Left ventricle myocardium inferior (tissue), 1 donor: ENCODE measurements around the gene C10orf143. TPM values are rescaled to one million over a fixed set of nuclear protein-coding genes. Genes with fewer than 3 reads are reported as not detected.
A peak's percentile ranks its signal among the peaks of the same experiment; 100 is the strongest.
"Not testable (repeated sequence)": the region's sequence is repeated elsewhere in the genome, so short reads cannot be mapped to it uniquely, and the experiment has no call there.

Experiments
- DNase-seq: peaks from one replicate; pipeline ENCODE4 v3.0.0-alpha.2; 2020
- H3K27ac ChIP-seq: fragments of 200-600 bp; replicated peaks from 2 replicates; pipeline ENCODE4 v1.8.0; 2021
- H3K27me3 ChIP-seq: fragments of 200-600 bp; 2 replicates; pipeline ENCODE4 v1.8.0; 2021; ENCODE audit warnings: low read depth
- H3K36me3 ChIP-seq: fragments of 200-600 bp; 2 replicates; pipeline ENCODE4 v1.8.0; 2021
- H3K4me1 ChIP-seq: fragments of 200-600 bp; 2 replicates; pipeline ENCODE4 v1.8.0; 2021
- H3K4me3 ChIP-seq: fragments of 200-600 bp; 2 replicates; pipeline ENCODE4 v1.8.0; 2021; ENCODE audit warnings: mild to moderate bottlenecking, moderate library complexity
- H3K9me3 ChIP-seq: fragments of 200-600 bp; replicated peaks from 2 replicates; pipeline ENCODE4 v1.8.0; 2021
- intact Hi-C: fragments of 100-400 bp; cut with micrococcal nuclease; formaldehyde crosslinking; loops from one replicate; pipeline ENCODE4 v1.11.0; 2022
- total RNA-seq: library from RNA; stranded (reverse); fragmentation: NEBNext Ultra II Directional; extraction: Animal tissue kit (Norgen Biotek cat#: 25700); gene quantifications from one replicate; pipeline ENCODE4 v1.2.1, GENCODE V29; 2021
- TF ChIP-seq, protein P1 (sequence below): fragments of 200-600 bp; IDR thresholded peaks from 2 replicates; pipeline ENCODE4 v1.8.0; 2021; ENCODE audit warnings: antibody characterized with exemption, mild to moderate bottlenecking, borderline replicate concordance
- donor health status: DM: no; HTN: yes; CAD: no; lungs with severe emphysema.

C10orf143 gene
- total RNA-seq, 1 donor from 2014 or later = 1.7 TPM

DNA sequence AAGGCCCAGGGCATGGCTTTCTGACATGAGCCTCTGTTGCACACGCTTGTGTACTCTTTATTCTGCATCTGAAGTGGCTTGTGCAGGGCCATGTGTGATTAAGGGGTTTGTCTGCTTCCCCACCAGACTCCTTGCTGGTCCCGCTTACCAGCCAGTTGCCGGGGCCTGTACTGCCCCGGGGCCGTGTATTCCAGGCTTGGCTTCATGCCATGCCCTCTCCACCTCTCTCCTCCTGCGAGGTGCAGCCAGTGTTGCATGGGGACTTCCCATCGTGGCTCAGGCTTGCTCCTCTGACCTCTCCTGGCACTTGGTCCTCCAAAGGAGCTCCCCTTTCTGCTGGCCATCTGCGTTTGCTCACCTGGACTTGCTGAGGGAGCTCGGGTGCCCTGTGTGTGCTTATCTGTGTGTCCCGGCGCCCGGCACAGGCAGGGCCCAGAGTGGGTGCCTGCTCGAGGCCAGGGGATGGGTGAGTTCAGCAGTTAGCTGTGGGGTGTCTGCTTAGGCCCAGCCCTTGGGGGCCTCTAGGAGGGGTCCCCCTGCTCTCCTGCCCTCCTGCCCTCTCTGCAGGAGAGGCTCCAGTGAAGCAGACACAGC is 11.0 kb upstream of the C10orf143 start:
- peaks cover 16% of the 10 kb centered on the region for H3K9me3 ChIP-seq

DNA sequence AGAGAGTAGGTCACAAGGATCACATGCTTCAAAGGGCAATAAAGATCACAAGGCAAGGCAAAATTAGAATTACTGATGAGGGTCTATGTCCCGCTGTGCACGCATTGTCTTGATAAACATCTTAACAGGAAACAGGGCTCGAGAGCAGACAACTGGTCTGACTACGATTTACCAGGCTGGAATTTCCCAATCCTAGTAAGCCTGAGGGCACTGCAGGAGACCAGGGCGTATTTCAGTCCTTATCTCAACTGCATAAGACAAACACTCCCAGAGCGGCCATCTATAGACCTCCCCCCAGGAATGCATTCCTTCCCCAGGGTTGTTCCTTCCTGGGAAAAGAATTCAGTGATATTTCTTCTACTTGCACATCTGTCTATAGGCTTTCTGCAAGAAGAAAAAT is 6.9 kb upstream of the C10orf143 start:
- H3K27ac ChIP-seq, DNase-seq, H3K4me1 ChIP-seq, H3K4me3 ChIP-seq, H3K36me3 ChIP-seq, H3K27me3 ChIP-seq, intact Hi-C loops: not testable (repeated sequence)
- peaks cover 16% of the 10 kb centered on the region for H3K9me3 ChIP-seq

More for the DNA sequence above, 11.0 kb upstream of the C10orf143 start:
- DNase-seq = no peak
- Histone ChIP-seq H3K36me3 (no peaks in the 10 kb centered on the region), H3K4me3 (no peak overlapping the region), H3K27ac (no peak overlapping the region), H3K4me1 (no peaks in the 10 kb centered on the region), H3K27me3 (no peaks in the 10 kb centered on the region)
- TF ChIP-seq, protein P1, sequence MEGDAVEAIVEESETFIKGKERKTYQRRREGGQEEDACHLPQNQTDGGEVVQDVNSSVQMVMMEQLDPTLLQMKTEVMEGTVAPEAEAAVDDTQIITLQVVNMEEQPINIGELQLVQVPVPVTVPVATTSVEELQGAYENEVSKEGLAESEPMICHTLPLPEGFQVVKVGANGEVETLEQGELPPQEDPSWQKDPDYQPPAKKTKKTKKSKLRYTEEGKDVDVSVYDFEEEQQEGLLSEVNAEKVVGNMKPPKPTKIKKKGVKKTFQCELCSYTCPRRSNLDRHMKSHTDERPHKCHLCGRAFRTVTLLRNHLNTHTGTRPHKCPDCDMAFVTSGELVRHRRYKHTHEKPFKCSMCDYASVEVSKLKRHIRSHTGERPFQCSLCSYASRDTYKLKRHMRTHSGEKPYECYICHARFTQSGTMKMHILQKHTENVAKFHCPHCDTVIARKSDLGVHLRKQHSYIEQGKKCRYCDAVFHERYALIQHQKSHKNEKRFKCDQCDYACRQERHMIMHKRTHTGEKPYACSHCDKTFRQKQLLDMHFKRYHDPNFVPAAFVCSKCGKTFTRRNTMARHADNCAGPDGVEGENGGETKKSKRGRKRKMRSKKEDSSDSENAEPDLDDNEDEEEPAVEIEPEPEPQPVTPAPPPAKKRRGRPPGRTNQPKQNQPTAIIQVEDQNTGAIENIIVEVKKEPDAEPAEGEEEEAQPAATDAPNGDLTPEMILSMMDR = no peak
- intact Hi-C loops = no loop called here

DNA sequence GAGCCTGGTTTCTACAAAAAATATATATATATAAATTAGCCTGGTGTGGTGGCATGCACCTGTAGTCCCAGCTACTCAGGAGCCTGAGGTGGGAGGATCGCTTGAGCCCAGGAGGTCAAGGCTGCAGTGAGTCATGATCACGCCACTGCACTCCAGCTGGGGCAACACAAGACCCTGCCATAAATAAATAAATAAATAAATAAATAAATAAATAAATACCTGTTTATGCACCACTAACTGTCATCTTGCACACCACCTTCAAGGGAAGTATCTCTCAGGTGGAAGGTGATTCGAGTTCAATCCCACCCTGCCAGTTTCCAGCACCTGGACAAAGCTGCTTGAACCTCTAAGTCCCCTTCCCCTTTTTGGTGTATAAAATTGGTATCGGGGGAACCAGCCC is 6.3 kb upstream of the C10orf143 start:
- H3K27me3 ChIP-seq, H3K27ac ChIP-seq, intact Hi-C loops, DNase-seq, H3K36me3 ChIP-seq, H3K4me3 ChIP-seq: not testable (repeated sequence)
- Histone ChIP-seq H3K9me3 (peaks cover 16% of the 10 kb centered on the region), H3K4me1 (peaks cover 11% of the 10 kb centered on the region)

DNA sequence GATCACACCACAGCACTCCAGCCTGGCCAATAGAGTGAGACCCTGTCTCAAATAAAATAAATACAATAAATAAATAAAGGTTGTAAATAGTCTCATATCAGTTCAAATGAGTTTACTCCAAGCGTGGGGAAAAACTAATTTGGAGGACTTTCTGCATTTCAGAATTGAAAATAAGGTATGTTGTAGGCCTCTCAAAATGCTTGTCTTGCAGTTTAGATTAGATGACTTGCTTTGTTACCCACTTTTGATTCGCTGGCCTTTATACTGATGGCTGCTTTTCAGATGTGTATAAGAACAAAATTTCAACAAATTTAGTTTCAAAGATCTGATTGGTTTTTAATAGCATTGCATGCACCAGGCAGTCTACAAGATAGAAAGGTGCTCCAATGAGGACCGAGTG is 2.2 kb upstream of the C10orf143 start:
- H3K36me3 ChIP-seq = no peaks in the 10 kb centered on the region
- intact Hi-C loops = no loop called here
- no peak overlapping the region for H3K4me3 ChIP-seq
- H3K9me3 ChIP-seq = peaks cover 9% of the 10 kb centered on the region
- TF ChIP-seq, protein P1 = no peak
- no peak overlapping the region for H3K27ac ChIP-seq
- peaks cover 39% of the 10 kb centered on the region for H3K4me1 ChIP-seq
- H3K27me3 ChIP-seq = no peaks in the 10 kb centered on the region
- no peak for DNase-seq

DNA sequence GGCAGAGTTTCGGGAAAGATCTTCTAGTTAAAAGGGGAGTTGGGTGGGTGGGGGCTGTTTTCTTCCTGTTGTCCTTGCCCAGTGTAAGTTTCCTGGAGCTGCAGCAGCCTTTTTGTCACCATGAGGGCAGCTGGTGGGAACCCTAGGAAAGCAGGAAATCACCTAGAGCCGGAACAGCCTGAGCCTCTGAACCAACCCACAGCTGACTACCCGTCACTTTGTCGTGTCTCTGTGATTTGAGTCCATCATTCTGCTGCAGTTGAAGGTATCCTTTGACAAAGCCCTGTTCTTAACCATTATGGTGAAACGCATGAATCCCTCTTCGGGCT is 1.2 kb upstream of the C10orf143 start:
- H3K9me3 ChIP-seq = no peaks in the 10 kb centered on the region
- no peaks in the 10 kb centered on the region for H3K36me3 ChIP-seq
- no peak for DNase-seq
- peak overlapping the region; percentile 97 for H3K27ac ChIP-seq
- H3K4me1 ChIP-seq = peaks cover 39% of the 10 kb centered on the region
- peak overlapping the region; percentile 94 for H3K4me3 ChIP-seq
- intact Hi-C loops = no loop called here
- TF ChIP-seq, protein P1 = no peak
- no peaks in the 10 kb centered on the region for H3K27me3 ChIP-seq

DNA sequence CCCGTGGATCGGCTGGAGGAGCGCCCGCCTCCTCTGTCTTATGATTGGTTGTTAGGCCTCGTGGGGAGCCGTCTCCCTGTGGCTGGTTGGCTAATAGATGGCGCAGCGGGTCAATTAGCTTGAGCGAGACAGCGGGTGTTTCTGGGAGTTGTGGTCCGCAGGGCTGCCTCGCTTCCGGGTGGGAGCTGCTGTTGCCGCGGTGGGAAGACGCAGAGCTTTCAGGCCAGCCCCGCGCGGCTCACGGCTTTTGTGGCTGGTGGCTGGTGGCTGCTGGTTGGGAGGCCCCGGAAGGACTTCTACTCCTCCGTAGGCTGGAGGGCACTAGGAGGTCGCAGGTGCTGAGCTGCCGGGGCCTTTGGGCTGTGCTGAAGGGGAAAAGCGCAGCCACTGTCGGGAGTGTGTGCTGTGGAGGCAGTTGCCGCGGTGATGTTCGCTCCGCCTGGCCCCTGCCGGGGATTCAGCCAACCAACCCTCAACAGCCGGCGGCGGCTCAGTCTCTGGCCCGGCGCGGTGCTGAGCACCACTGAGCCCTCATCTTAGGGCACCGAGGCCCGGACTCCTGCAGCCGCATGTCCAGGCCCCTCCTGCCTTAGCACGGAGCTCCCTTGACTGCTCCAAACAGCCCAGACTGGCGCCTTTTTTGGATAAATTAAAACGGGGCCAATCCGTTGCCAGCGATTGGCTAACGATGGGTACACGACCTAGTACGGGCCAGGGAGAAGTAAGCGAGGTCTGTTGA is 652 bp upstream of the C10orf143 start:
- peak overlapping the region; percentile 97 for H3K27ac ChIP-seq
- H3K36me3 ChIP-seq = no peaks in the 10 kb centered on the region
- no peaks in the 10 kb centered on the region for H3K9me3 ChIP-seq
- DNase-seq = peak; percentile 96
- H3K4me1 ChIP-seq = peaks cover 39% of the 10 kb centered on the region
- H3K4me3 ChIP-seq = peak overlapping the region; percentile 94
- H3K27me3 ChIP-seq = no peaks in the 10 kb centered on the region
- TF ChIP-seq, protein P1 = no peak
- intact Hi-C loops = no loop called here
